Placental pericyte (primary cell): ENCODE data around the gene PMS1. TPM values are rescaled to one million over a fixed set of nuclear protein-coding genes. Genes with fewer than 3 reads are reported as not detected.

ENCODE experiments used
- total RNA-seq: library from RNA; depleted of rRNA; stranded (reverse); fragments of >200 nt; gene quantifications from 2 replicates; pipeline ENCODE4 v1.2.3, GENCODE V29; 2012

Gene PMS1
- 24.1 and 24.5 TPM in 2 replicates for total RNA-seq

GRCh38 chr2:189783927-189784867, at the start of gene PMS1, which contains the start of gene ORMDL1:
Gene PMS1 (plus strand): TSS chr2:189784450. CDS start chr2:189791810, 7,360 bp downstream.
Gene ORMDL1 (minus strand): TSS chr2:189784339. CDS start chr2:189782595, 1,744 bp downstream.

GRCh38 chr2:189762551-189763298, 21.5 kb upstream of the PMS1 start, which contains the start of gene OSGEPL1:
Gene OSGEPL1 (minus strand): TSS chr2:189762792. CDS start chr2:189761640, 1,152 bp downstream.

Other genes with a start within 250 kb of the PMS1 start
- gene SLC40A1, start 203.7 kb upstream of the PMS1 start, total RNA-seq = 0.86 and 3.3 TPM in 2 replicates
- 50.8 and 66.1 TPM in 2 replicates for gene ASNSD1, start 123.0 kb upstream of the PMS1 start, total RNA-seq
- 4.6 and 6.4 TPM in 2 replicates for gene ANKAR, start 109.8 kb upstream of the PMS1 start, total RNA-seq
- gene OSGEPL1, start 21.7 kb upstream of the PMS1 start, total RNA-seq = 2.4 and 10.7 TPM in 2 replicates
- 31.3 and 48.2 TPM in 2 replicates for gene ORMDL1, start 111 bp upstream of the PMS1 start, total RNA-seq